Measurements from ENCODE around the gene SRGAP1. TPM values are rescaled to one million over a fixed set of nuclear protein-coding genes. Genes with fewer than 3 reads are reported as not detected.

The SRGAP1 gene
- total and polyA plus RNA-seq, 2 experiments from 2014 or later, result 9.2 to 10.8 TPM

GRCh38 chr12:63895841-63896240, 51.3 kb downstream of the SRGAP1 start:
- Histone ChIP-seq H3K4me2 (no peak overlapping the region), H3K4me1 (ENCODE audit: insufficient read depth) (peaks cover 13% of the 10 kb centered on the region), H3K9me2 (replicated peaks; ENCODE audit: insufficient read depth) (no peaks in the 10 kb centered on the region), H3K27me3 (no peaks in the 10 kb centered on the region), H3K79me2 (peaks cover 71% of the 10 kb centered on the region), H3K36me3 (replicated peaks; ENCODE audit: insufficient read depth, low read depth) (no peaks in the 10 kb centered on the region), H3K9me3 (ENCODE audit: low read depth) (no peaks in the 10 kb centered on the region), H2AFZ (no peak overlapping the region), H4K20me1 (ENCODE audit: insufficient read depth, poor library complexity, severe bottlenecking) (no peaks in the 10 kb centered on the region), H3K27ac (no peak overlapping the region), H3K4me3 (no peak overlapping the region)
- DNase-seq (ENCODE audit: low spot score), result no peak
- TF ChIP-seq, protein P1, sequence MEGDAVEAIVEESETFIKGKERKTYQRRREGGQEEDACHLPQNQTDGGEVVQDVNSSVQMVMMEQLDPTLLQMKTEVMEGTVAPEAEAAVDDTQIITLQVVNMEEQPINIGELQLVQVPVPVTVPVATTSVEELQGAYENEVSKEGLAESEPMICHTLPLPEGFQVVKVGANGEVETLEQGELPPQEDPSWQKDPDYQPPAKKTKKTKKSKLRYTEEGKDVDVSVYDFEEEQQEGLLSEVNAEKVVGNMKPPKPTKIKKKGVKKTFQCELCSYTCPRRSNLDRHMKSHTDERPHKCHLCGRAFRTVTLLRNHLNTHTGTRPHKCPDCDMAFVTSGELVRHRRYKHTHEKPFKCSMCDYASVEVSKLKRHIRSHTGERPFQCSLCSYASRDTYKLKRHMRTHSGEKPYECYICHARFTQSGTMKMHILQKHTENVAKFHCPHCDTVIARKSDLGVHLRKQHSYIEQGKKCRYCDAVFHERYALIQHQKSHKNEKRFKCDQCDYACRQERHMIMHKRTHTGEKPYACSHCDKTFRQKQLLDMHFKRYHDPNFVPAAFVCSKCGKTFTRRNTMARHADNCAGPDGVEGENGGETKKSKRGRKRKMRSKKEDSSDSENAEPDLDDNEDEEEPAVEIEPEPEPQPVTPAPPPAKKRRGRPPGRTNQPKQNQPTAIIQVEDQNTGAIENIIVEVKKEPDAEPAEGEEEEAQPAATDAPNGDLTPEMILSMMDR (IDR thresholded peaks at IDR 0.05; ENCODE audit: poor library complexity), result no peak
- no peak for TF ChIP-seq EZH2 (IDR thresholded peaks at IDR 0.05; ENCODE audit: borderline replicate concordance)
- TF ChIP-seq EZH2phosphoT487 (IDR thresholded peaks at IDR 0.05; ENCODE audit: low read depth, severe bottlenecking, unreplicated experiment), result no peak

DNA sequence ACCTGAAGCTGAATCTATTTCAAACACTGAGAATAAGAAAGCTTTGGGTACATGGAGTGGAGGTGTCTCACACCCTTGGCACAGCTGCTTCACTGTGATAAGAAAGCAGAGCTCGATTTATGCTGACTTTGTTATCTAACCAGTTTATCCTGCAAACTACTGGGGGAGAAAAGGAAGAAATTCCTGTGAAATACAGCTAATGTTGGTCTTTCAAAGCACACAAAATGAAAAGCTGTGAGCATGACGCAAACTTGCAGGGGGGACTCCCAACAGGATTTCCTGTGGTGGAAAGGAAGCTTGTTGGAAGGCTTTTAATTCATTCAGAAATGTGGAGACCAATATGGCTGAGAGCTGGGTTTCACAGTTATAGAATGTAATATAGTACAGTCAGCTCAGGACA, 53.4 kb downstream of the SRGAP1 start:
- peak overlapping the region; percentile 54 for H3K27ac ChIP-seq
- TF ChIP-seq EZH2 (IDR thresholded peaks at IDR 0.05; ENCODE audit: borderline replicate concordance), result no peak
- no peak for TF ChIP-seq EZH2phosphoT487 (IDR thresholded peaks at IDR 0.05; ENCODE audit: low read depth, severe bottlenecking, unreplicated experiment)
- TF ChIP-seq, protein P1 (IDR thresholded peaks at IDR 0.05; ENCODE audit: poor library complexity), result no peak
- no peak for DNase-seq (ENCODE audit: low spot score)

GRCh38 chr12:63898764-63899337, 54.4 kb downstream of the SRGAP1 start:
- no peak overlapping the region for H2AFZ ChIP-seq
- no peak overlapping the region for H3K4me3 ChIP-seq
- WGBS (ENCODE audit: low lambda C conversion rate, missing lambda C conversion rate), result 94% methylated on average over 4 of the region's 4 CpGs
- H3K9me2 ChIP-seq (replicated peaks; ENCODE audit: insufficient read depth), result no peaks in the 10 kb centered on the region
- TF ChIP-seq EZH2phosphoT487 (IDR thresholded peaks at IDR 0.05; ENCODE audit: low read depth, severe bottlenecking, unreplicated experiment) (no peak), EZH2 (IDR thresholded peaks at IDR 0.05; ENCODE audit: borderline replicate concordance) (no peak)
- TF ChIP-seq, protein P1 (IDR thresholded peaks at IDR 0.05; ENCODE audit: poor library complexity), result no peak
- H3K4me2 ChIP-seq, result no peak overlapping the region
- no peak for DNase-seq (ENCODE audit: low spot score)
- no peak overlapping the region for H3K27ac ChIP-seq
- no peaks in the 10 kb centered on the region for H3K36me3 ChIP-seq (replicated peaks; ENCODE audit: insufficient read depth, low read depth)
- H3K4me1 ChIP-seq (ENCODE audit: insufficient read depth), result peaks cover 9% of the 10 kb centered on the region
- H3K79me2 ChIP-seq, result peaks cover 68% of the 10 kb centered on the region
- no peaks in the 10 kb centered on the region for H3K9me3 ChIP-seq (ENCODE audit: low read depth)
- no peaks in the 10 kb centered on the region for H4K20me1 ChIP-seq (ENCODE audit: insufficient read depth, poor library complexity, severe bottlenecking)
- no peaks in the 10 kb centered on the region for H3K27me3 ChIP-seq

More for the DNA sequence above, 53.4 kb downstream of the SRGAP1 start:
- H2AFZ ChIP-seq, result peak overlapping the region; percentile 7
- H3K79me2 ChIP-seq, result peaks cover 69% of the 10 kb centered on the region
- no peak overlapping the region for H3K4me2 ChIP-seq
- WGBS (ENCODE audit: low lambda C conversion rate, missing lambda C conversion rate), result 44% methylated on average over 2 of the region's 2 CpGs
- no peak overlapping the region for H3K4me3 ChIP-seq
- no peaks in the 10 kb centered on the region for H3K27me3 ChIP-seq
- H3K9me3 ChIP-seq (ENCODE audit: low read depth), result no peaks in the 10 kb centered on the region
- no peaks in the 10 kb centered on the region for H4K20me1 ChIP-seq (ENCODE audit: insufficient read depth, poor library complexity, severe bottlenecking)
- H3K9me2 ChIP-seq (replicated peaks; ENCODE audit: insufficient read depth), result no peaks in the 10 kb centered on the region
- H3K36me3 ChIP-seq (replicated peaks; ENCODE audit: insufficient read depth, low read depth), result no peaks in the 10 kb centered on the region
- H3K4me1 ChIP-seq (ENCODE audit: insufficient read depth), result peaks cover 13% of the 10 kb centered on the region
